GM19468 (cell line): ENCODE data around the gene HTR2C.
"Not testable (repeated sequence)": the region's sequence is repeated elsewhere in the genome, so short reads cannot be mapped to it uniquely, and the experiment has no call there.

Experiments
- ATAC-seq: cut with Tn5 transposase; IDR thresholded peaks from one replicate; pipeline ENCODE4 v1.9.1; 2021; ENCODE audit warnings: mild to moderate bottlenecking, moderate library complexity, moderate number of reproducible peaks; ENCODE audit not compliant: unreplicated experiment; ENCODE audit errors: extremely low read depth

The HTR2C gene

DNA sequence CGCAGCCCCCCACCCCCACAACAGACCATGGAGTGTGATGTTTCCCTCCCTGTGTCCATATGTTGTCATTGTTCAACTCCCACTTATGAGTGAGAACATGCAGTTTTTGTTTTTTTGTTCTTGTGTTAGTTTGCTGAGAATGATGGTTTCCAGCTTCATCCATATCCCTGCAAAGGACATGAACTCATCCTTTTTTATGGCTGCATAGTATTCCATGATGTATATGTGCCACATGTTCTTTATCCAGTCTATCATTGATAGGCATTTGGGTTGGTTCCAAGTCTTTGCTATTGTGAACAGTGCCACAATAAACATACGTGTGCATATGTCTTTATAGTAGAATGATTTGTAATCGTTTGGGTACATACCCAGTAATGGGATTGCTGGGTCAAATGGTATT, 353.2 kb downstream of the HTR2C start:
- ATAC-seq, result not testable (repeated sequence)

DNA sequence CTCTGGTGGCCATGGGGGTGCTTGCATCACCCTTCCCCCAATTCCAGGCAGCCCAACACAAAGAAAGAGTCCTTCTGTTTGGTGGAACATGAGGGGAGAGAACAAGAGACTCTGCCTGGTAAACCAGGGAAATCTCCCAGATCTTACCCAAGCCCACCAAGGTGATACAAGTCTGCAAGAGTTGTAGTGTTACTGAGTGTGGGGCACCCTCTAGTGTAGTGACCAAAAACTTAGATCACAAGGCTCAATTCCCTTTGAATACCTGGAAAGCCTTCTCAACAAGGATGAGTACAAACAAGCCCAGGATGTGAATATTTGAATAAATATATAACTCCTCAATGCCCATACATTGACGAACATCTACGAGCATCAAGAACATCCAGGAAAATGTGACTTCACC, 368.8 kb downstream of the HTR2C start:
- no peak for ATAC-seq
